ENCODE measurements around the gene RBCK1. TPM values are rescaled to one million over a fixed set of nuclear protein-coding genes. Genes with fewer than 3 reads are reported as not detected.

The RBCK1 gene
- total RNA-seq, 1 experiment from 2014 or later: 115 TPM

GRCh38 chr20:361561-361960 lies 46.5 kb upstream of the RBCK1 start:
- no peak overlapping the region for H3K9ac ChIP-seq (ENCODE audit: low read length)
- ChIA-PET CTCF (interaction anchor here (1.1 kb wide), 1 partner anchor 17 kb away, joined by 4 read pairs; no protein-coding TSS in a partner anchor), POLR2A (ENCODE audit: unreplicated experiment) (interaction anchor here (1.8 kb wide), 1 partner anchor 19 kb away, joined by 26 read pairs; the partner anchor contains the start of gene TRIB3)
- no peak overlapping the region for H3K27ac ChIP-seq (ENCODE audit: low read length)
- TF ChIP-seq EZH2phosphoT487 (IDR thresholded peaks at IDR 0.05; ENCODE audit: borderline replicate concordance, low read length) (no peak), EZH2 (IDR thresholded peaks at IDR 0.05; ENCODE audit: low read length, unreplicated experiment) (no peak), CTCF (conservative IDR thresholded peaks at IDR 0.05; ENCODE audit: low read depth, low read length) (no peak)
- H4K20me1 ChIP-seq (ENCODE audit: low read length): no peaks in the 10 kb centered on the region
- H3K4me3 ChIP-seq (ENCODE audit: low read length): no peak overlapping the region
- H3K36me3 ChIP-seq (ENCODE audit: low read depth, low read length): no peaks in the 10 kb centered on the region
- no peak for DNase-seq
- intact Hi-C loops (cut with micrococcal nuclease): loop anchor here (5.0 kb wide), 1 partner anchor 41 kb away; no protein-coding TSS in a partner anchor
- H3K27me3 ChIP-seq (ENCODE audit: low read length): no peaks in the 10 kb centered on the region
- no peak for ATAC-seq
- peaks cover 9% of the 10 kb centered on the region; the same call in 1 of the 2 replicates for H3K79me2 ChIP-seq (ENCODE audit: low read length)
- H3K4me1 ChIP-seq (ENCODE audit: insufficient read depth, low read length): peaks cover 44% of the 10 kb centered on the region
- H3F3A ChIP-seq (ENCODE audit: low read length, unreplicated experiment): peaks cover 8% of the 10 kb centered on the region
- H3K4me2 ChIP-seq (ENCODE audit: low read length): no peak overlapping the region
- no peaks in the 10 kb centered on the region for H3K9me2 ChIP-seq (replicated peaks; ENCODE audit: low read length)
- H2AFZ ChIP-seq (ENCODE audit: low read length): no peak overlapping the region
- no peaks in the 10 kb centered on the region for H3K9me3 ChIP-seq (ENCODE audit: low read length)
- BruUV-seq (replicated peaks): no TSS peak

GRCh38 chr20:362271-363254 lies 45.5 kb upstream of the RBCK1 start:
- H3K9ac ChIP-seq (ENCODE audit: low read length): peak overlapping the region; percentile 33; the same call in 1 of the 2 replicates
- no peaks in the 10 kb centered on the region for H4K20me1 ChIP-seq (ENCODE audit: low read length)
- peaks cover 52% of the 10 kb centered on the region for H3K4me1 ChIP-seq (ENCODE audit: insufficient read depth, low read length)

More at GRCh38 chr20:362271-363254, 45.5 kb upstream of the RBCK1 start:
- H2AFZ ChIP-seq (ENCODE audit: low read length): peak overlapping the region; percentile 65
- TF ChIP-seq CTCF (conservative IDR thresholded peaks at IDR 0.05; ENCODE audit: low read depth, low read length): peak; percentile 86
- TF ChIP-seq EZH2 (IDR thresholded peaks at IDR 0.05; ENCODE audit: low read length, unreplicated experiment): no peak
- intact Hi-C loops (cut with micrococcal nuclease): loop anchor here (1.0 to 5.0 kb wide), 2 partner anchors 16 to 40 kb away; no protein-coding TSS in a partner anchor
- H3K27me3 ChIP-seq (ENCODE audit: low read length): no peaks in the 10 kb centered on the region
- H3K4me3 ChIP-seq (ENCODE audit: low read length): no peak overlapping the region
- no peaks in the 10 kb centered on the region for H3K9me3 ChIP-seq (ENCODE audit: low read length)
- POLR2A ChIA-PET (ENCODE audit: unreplicated experiment): interaction anchor here (0.5 to 1.8 kb wide), 7 partner anchors 9 to 45 kb away, joined by 3 to 26 read pairs (median 7); partner anchors contain the start of gene TRIB3
- CTCF ChIA-PET: interaction anchor here (0.5 to 1.4 kb wide), 9 partner anchors 9 to 851 kb away, joined by 3 to 25 read pairs (median 3); partner anchors contain the start of gene TRIB3
- peak overlapping the region; percentile 86 for H3K27ac ChIP-seq (ENCODE audit: low read length)
- H3K36me3 ChIP-seq (ENCODE audit: low read depth, low read length): no peaks in the 10 kb centered on the region
- H3K4me2 ChIP-seq (ENCODE audit: low read length): peak overlapping the region; percentile 62
- H3F3A ChIP-seq (ENCODE audit: low read length, unreplicated experiment): peaks cover 8% of the 10 kb centered on the region
- ATAC-seq (peak; percentile 67), DNase-seq (peak; percentile 99)
- H3K79me2 ChIP-seq (ENCODE audit: low read length): peaks cover 9% of the 10 kb centered on the region; the same call in 1 of the 2 replicates
- no peaks in the 10 kb centered on the region for H3K9me2 ChIP-seq (replicated peaks; ENCODE audit: low read length)
- TSS peak; percentile 86 for BruUV-seq (replicated peaks)
